Vagina (tissue), 2 donors: ENCODE data around the gene TMEM232. TPM values are rescaled to one million over a fixed set of nuclear protein-coding genes. Genes with fewer than 3 reads are reported as not detected.

Source experiments
- DNase-seq, 2 donors: peaks; one replicate each; pipeline ENCODE4 v3.0.0-alpha.2; 2017; ENCODE audit errors: extremely low spot score in 2 of 2
- H3K27ac ChIP-seq: fragments of 200-600 bp; sonication (generic); one replicate; pipeline ENCODE4 v1.5.1; 2019
- H3K27me3 ChIP-seq: fragments of 200-600 bp; sonication (generic); one replicate; pipeline ENCODE4 v1.5.1; 2019
- H3K36me3 ChIP-seq, 2 donors: fragments of 200-600 bp; sonication (generic); one replicate each; pipeline ENCODE4 v1.5.1; 2017 to 2019
- H3K4me1 ChIP-seq: fragments of 200-600 bp; sonication (generic); one replicate; pipeline ENCODE4 v1.5.1; 2019
- H3K4me3 ChIP-seq, 2 donors: fragments of 200-600 bp; sonication (generic); 1 replicate in 1 of 2; 2 replicates in 1 of 2; pipeline ENCODE4 v1.5.1; 2016 to 2019
- H3K9me3 ChIP-seq: fragments of 200-600 bp; sonication (generic); one replicate; pipeline ENCODE4 v1.5.1; 2019
- POLR2A ChIP-seq, 2 donors: fragments of 450-650 bp; IDR thresholded peaks; one replicate each; pipeline ENCODE4 v1.6.1; 2017; ENCODE audit warnings: antibody characterized with exemption in 2 of 2, mild to moderate bottlenecking in 2 of 2, moderate library complexity in 2 of 2
- POLR2AphosphoS5 ChIP-seq, 2 donors: sonication (generic); formaldehyde crosslinking; IDR thresholded peaks; one replicate each; pipeline ENCODE4 v1.9.0; 2017; ENCODE audit warnings: antibody characterized with exemption in 2 of 2, mild to moderate bottlenecking in 2 of 2, low read depth in 1 of 2; ENCODE audit not compliant: insufficient read depth in 1 of 2
- intact Hi-C: fragments of 100-400 bp; cut with DNase I; formaldehyde crosslinking; loops from one replicate; pipeline ENCODE4 v1.15.1; 2023
- total RNA-seq: library from RNA; depleted of rRNA; stranded (reverse); fragments of >200 nt; gene quantifications from one replicate; pipeline ENCODE4 v1.2.3, GENCODE V29; 2016
- TF ChIP-seq, protein P1 (sequence below), 3 experiments: fragments of 450-650 bp in 2 of 3; fragments of 200-600 bp in 1 of 3; sonication (generic) in 1 of 3; IDR thresholded peaks; one replicate each; pipeline ENCODE4 v1.5.1; 2017 to 2019; ENCODE audit warnings: antibody characterized with exemption in 3 of 3, mild to moderate bottlenecking in 2 of 3, moderate library complexity in 2 of 3

The TMEM232 gene
- total RNA-seq, 1 donor from 2014 or later, result 4.2 TPM

- intact Hi-C loops, result no loop called here
- Histone ChIP-seq H3K4me1 (no peaks in the 10 kb centered on the region), H3K4me3 (no peak overlapping the region), H3K9me3 (no peaks in the 10 kb centered on the region), H3K27me3 (no peaks in the 10 kb centered on the region), H3K36me3 (no peaks in the 10 kb centered on the region), H3K27ac (no peak overlapping the region)
- DNase-seq, result no peak
- TF ChIP-seq POLR2AphosphoS5 (IDR thresholded peaks at IDR 0.05; ENCODE audit: insufficient read depth in 1 of 2, low read depth in 1 of 2) (no peak), POLR2A (IDR thresholded peaks at IDR 0.05) (no peak)
- TF ChIP-seq, protein P1, sequence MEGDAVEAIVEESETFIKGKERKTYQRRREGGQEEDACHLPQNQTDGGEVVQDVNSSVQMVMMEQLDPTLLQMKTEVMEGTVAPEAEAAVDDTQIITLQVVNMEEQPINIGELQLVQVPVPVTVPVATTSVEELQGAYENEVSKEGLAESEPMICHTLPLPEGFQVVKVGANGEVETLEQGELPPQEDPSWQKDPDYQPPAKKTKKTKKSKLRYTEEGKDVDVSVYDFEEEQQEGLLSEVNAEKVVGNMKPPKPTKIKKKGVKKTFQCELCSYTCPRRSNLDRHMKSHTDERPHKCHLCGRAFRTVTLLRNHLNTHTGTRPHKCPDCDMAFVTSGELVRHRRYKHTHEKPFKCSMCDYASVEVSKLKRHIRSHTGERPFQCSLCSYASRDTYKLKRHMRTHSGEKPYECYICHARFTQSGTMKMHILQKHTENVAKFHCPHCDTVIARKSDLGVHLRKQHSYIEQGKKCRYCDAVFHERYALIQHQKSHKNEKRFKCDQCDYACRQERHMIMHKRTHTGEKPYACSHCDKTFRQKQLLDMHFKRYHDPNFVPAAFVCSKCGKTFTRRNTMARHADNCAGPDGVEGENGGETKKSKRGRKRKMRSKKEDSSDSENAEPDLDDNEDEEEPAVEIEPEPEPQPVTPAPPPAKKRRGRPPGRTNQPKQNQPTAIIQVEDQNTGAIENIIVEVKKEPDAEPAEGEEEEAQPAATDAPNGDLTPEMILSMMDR (IDR thresholded peaks at IDR 0.05), result no peak
Measured at GRCh38 chr5:110414360-110414759, 312.1 kb downstream of the TMEM232 start.

DNA sequence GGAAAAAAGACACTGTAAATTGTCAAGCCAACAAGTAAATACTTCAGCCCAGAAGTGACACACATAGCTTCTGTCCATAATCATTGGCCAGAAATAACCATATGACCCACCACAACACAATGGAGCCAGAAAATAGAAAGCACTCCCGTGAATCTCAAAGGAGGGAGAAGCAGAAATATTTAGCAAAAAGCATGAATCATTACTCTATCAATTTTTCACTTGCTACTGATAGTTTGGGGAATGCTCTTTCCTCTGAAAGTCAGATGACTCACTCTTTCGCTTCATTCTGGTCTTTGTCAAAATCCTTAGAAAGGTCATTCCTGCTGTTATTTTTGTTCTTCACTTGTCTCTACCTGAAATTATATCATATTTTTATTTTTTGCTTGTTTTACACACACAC is 312.6 kb downstream of the TMEM232 start:
- intact Hi-C loops, result no loop called here
- TF ChIP-seq, protein P1 (IDR thresholded peaks at IDR 0.05), result no peak
- no peak for TF ChIP-seq POLR2A (IDR thresholded peaks at IDR 0.05)
- no peak for TF ChIP-seq POLR2AphosphoS5 (IDR thresholded peaks at IDR 0.05; ENCODE audit: insufficient read depth in 1 of 2, low read depth in 1 of 2)
- Histone ChIP-seq H3K27me3 (no peaks in the 10 kb centered on the region), H3K9me3 (no peaks in the 10 kb centered on the region), H3K27ac (no peak overlapping the region), H3K36me3 (no peaks in the 10 kb centered on the region), H3K4me3 (no peak overlapping the region), H3K4me1 (no peaks in the 10 kb centered on the region)
- DNase-seq, result no peak

- H3K4me1 ChIP-seq, result no peaks in the 10 kb centered on the region
- H3K36me3 ChIP-seq, result no peaks in the 10 kb centered on the region
- DNase-seq, result no peak
- no peak overlapping the region for H3K4me3 ChIP-seq
- intact Hi-C loops, result no loop called here
- no peaks in the 10 kb centered on the region for H3K9me3 ChIP-seq
- no peaks in the 10 kb centered on the region for H3K27me3 ChIP-seq
- no peak overlapping the region for H3K27ac ChIP-seq
- TF ChIP-seq POLR2A (IDR thresholded peaks at IDR 0.05) (no peak), POLR2AphosphoS5 (IDR thresholded peaks at IDR 0.05; ENCODE audit: insufficient read depth in 1 of 2, low read depth in 1 of 2) (no peak)
- TF ChIP-seq, protein P1 (IDR thresholded peaks at IDR 0.05), result no peak
Measured at GRCh38 chr5:110409571-110409970, 316.9 kb downstream of the TMEM232 start.

- Histone ChIP-seq H3K9me3 (no peaks in the 10 kb centered on the region), H3K4me3 (no peak overlapping the region), H3K36me3 (no peaks in the 10 kb centered on the region), H3K27me3 (no peaks in the 10 kb centered on the region), H3K27ac (no peak overlapping the region), H3K4me1 (no peaks in the 10 kb centered on the region)
- intact Hi-C loops, result no loop called here
- TF ChIP-seq, protein P1 (IDR thresholded peaks at IDR 0.05), result no peak
- TF ChIP-seq POLR2AphosphoS5 (IDR thresholded peaks at IDR 0.05; ENCODE audit: insufficient read depth in 1 of 2, low read depth in 1 of 2), result no peak
- no peak for TF ChIP-seq POLR2A (IDR thresholded peaks at IDR 0.05)
- no peak for DNase-seq
Measured at GRCh38 chr5:110402562-110402961, 323.9 kb downstream of the TMEM232 start.

- H3K9me3 ChIP-seq, result no peaks in the 10 kb centered on the region
- intact Hi-C loops, result no loop called here
- no peak overlapping the region for H3K4me3 ChIP-seq
- no peaks in the 10 kb centered on the region for H3K36me3 ChIP-seq
- no peaks in the 10 kb centered on the region for H3K4me1 ChIP-seq
- TF ChIP-seq POLR2AphosphoS5 (IDR thresholded peaks at IDR 0.05; ENCODE audit: insufficient read depth in 1 of 2, low read depth in 1 of 2), result no peak
- TF ChIP-seq POLR2A (IDR thresholded peaks at IDR 0.05), result no peak
- TF ChIP-seq, protein P1 (IDR thresholded peaks at IDR 0.05), result no peak
- H3K27me3 ChIP-seq, result no peaks in the 10 kb centered on the region
- no peak for DNase-seq
- no peak overlapping the region for H3K27ac ChIP-seq
Measured at GRCh38 chr5:110401881-110402280, 324.6 kb downstream of the TMEM232 start.
